ENCODE measurements around the gene DHRS3. TPM values are rescaled to one million over a fixed set of nuclear protein-coding genes. Genes with fewer than 3 reads are reported as not detected.

DHRS3 gene
- total RNA-seq, 6 donors from 2014 or later, result 84.9 to 154 (median 119) TPM

DNA sequence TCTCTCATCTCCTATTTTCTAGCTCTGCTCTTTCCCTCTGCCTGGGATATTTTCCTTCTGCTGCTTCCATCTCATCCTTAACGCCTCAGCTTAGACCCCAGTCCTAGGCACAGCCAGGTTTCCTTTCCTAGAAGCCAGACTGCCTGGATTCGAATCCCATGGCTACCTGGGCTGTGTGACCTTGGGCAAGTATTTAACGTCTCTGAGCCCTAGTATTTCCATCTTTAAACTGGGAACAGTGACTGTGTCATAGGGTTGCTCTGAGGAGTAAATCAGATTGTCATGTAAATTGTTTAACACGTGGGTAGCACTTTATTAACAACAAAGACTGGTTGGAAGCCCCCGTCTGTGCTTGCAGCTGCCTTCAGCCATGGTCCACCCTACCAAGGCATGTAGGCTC lies 18.4 kb downstream of the DHRS3 start:
- no peaks in the 10 kb centered on the region for H3K27me3 ChIP-seq
- no peaks in the 10 kb centered on the region for H3K9me3 ChIP-seq
- ATAC-seq (ENCODE audit: low FRiP score in 2 of 2) (no peak), DNase-seq (no peak)
- peaks cover 81 to 98% (median 90%) of the 10 kb centered on the region in 4 donors for H3K4me1 ChIP-seq
- TF ChIP-seq EP300 (IDR thresholded peaks at IDR 0.05) (no peak), POLR2AphosphoS5 (IDR thresholded peaks at IDR 0.05) (no peak), POLR2A (IDR thresholded peaks at IDR 0.05) (no peak)
- TF ChIP-seq, protein P1, sequence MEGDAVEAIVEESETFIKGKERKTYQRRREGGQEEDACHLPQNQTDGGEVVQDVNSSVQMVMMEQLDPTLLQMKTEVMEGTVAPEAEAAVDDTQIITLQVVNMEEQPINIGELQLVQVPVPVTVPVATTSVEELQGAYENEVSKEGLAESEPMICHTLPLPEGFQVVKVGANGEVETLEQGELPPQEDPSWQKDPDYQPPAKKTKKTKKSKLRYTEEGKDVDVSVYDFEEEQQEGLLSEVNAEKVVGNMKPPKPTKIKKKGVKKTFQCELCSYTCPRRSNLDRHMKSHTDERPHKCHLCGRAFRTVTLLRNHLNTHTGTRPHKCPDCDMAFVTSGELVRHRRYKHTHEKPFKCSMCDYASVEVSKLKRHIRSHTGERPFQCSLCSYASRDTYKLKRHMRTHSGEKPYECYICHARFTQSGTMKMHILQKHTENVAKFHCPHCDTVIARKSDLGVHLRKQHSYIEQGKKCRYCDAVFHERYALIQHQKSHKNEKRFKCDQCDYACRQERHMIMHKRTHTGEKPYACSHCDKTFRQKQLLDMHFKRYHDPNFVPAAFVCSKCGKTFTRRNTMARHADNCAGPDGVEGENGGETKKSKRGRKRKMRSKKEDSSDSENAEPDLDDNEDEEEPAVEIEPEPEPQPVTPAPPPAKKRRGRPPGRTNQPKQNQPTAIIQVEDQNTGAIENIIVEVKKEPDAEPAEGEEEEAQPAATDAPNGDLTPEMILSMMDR (IDR thresholded peaks at IDR 0.05), result no peak
- no peaks in the 10 kb centered on the region for H3K36me3 ChIP-seq
- H3K4me3 ChIP-seq, result no peak overlapping the region
- H3K27ac ChIP-seq, result peak overlapping the region in 1 of 4 donors; percentile 23
- 90 to 95% methylated on average over 5 of the region's 5 CpGs for WGBS, 2 donors

- no peaks in the 10 kb centered on the region for H3K36me3 ChIP-seq
- H3K27ac ChIP-seq, result peak overlapping the region in 1 of 4 donors; percentile 37
- DNase-seq (no peak), ATAC-seq (ENCODE audit: low FRiP score in 2 of 2) (no peak)
- H3K9me3 ChIP-seq, result no peaks in the 10 kb centered on the region
- no peaks in the 10 kb centered on the region for H3K27me3 ChIP-seq
- no peak overlapping the region for H3K4me3 ChIP-seq
- 89 to 100% methylated on average over 6 of the region's 6 CpGs for WGBS, 2 donors
- H3K4me1 ChIP-seq, result peaks cover 77 to 98% (median 90%) of the 10 kb centered on the region in 4 donors
- TF ChIP-seq POLR2A (IDR thresholded peaks at IDR 0.05), result no peak
- TF ChIP-seq, protein P1 (IDR thresholded peaks at IDR 0.05), result no peak
- no peak for TF ChIP-seq EP300 (IDR thresholded peaks at IDR 0.05)
- TF ChIP-seq POLR2AphosphoS5 (IDR thresholded peaks at IDR 0.05), result no peak
Measured at GRCh38 chr1:12598974-12599373, 19.0 kb downstream of the DHRS3 start.

- peak in 1 of 2 donors; percentile 58 for DNase-seq
- peak in 1 of 4 donors; percentile 47 for TF ChIP-seq POLR2A (IDR thresholded peaks at IDR 0.05)
- TF ChIP-seq, protein P1 (IDR thresholded peaks at IDR 0.05), result no peak
- peak in 1 of 2 donors; percentile 17 for TF ChIP-seq POLR2AphosphoS5 (IDR thresholded peaks at IDR 0.05)
- TF ChIP-seq EP300 (IDR thresholded peaks at IDR 0.05), result peak in 1 of 4 donors; percentile 1
- WGBS, 2 donors, result 44 to 47% methylated on average over 5 to 10 of the region's 10 CpGs
- Histone ChIP-seq H3K27me3 (no peaks in the 10 kb centered on the region), H3K4me1 (peaks cover 66 to 94% (median 88%) of the 10 kb centered on the region in 4 donors), H3K27ac (peak overlapping the region in 3 of 4 donors; percentile 14 to 89 (median 30)), H3K9me3 (no peaks in the 10 kb centered on the region), H3K36me3 (no peaks in the 10 kb centered on the region), H3K4me3 (no peak overlapping the region)
- no peak for ATAC-seq (ENCODE audit: low FRiP score in 2 of 2)
Measured at GRCh38 chr1:12597792-12598191, 20.2 kb downstream of the DHRS3 start.

DNA sequence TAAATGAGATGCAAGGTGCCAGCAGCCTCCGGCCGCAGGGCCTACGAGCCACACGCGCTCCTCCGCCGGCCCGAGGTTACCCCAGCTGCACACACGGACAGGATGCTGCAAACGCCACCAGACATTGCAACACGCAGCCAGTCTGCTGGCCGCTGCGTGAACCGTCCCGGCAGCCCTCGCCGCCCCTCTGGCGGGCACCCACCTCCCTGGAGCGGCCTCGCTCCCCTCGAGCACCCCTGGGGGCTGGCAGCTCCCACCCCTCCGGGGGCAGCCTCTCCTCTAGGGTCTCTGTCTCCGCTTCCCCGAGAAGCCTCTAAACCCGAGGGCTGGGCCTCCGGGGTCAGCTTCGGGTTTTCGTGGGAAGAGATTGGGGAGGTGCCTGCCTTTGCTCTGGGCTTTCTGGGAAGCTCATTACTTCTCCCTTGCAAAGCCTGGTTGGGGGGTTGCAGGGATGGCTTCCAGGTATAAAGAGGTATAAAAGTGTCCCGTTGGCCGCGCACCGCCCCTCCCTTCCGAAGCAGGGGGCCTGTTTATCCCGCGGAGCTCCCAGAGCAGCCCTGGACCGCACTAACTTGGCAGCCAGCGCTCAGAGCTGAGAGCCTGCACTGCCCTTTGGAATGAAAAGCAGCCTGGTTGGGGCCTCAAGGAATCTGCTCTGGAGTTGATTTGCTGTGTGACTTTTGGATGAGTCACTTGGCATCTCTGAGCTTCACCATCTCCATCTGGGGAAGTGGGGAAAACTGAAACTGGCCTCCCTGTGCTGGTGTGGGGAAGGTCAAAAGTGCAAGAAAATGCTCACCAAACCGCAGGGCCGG lies 21.8 kb downstream of the DHRS3 start:
- Histone ChIP-seq H3K27me3 (no peaks in the 10 kb centered on the region), H3K27ac (peak overlapping the region; percentile 73 to 89 (median 78)), H3K9me3 (no peaks in the 10 kb centered on the region), H3K4me1 (peaks cover 59 to 82% (median 72%) of the 10 kb centered on the region in 4 donors), H3K4me3 (peak overlapping the region in 3 of 4 donors; percentile 20 to 38 (median 30)), H3K36me3 (peaks cover 0 to 3% (median 0%) of the 10 kb centered on the region in 4 donors)
- ATAC-seq (ENCODE audit: low FRiP score in 2 of 2), result peak; percentile 87 to 91
- peak in 1 of 4 donors; percentile 47 for TF ChIP-seq POLR2A (IDR thresholded peaks at IDR 0.05)
- TF ChIP-seq POLR2AphosphoS5 (IDR thresholded peaks at IDR 0.05), result peak; percentile 86 to 89
- TF ChIP-seq, protein P1 (IDR thresholded peaks at IDR 0.05), result peak in 2 of 6 experiments; percentile 10 to 17
- peak in 2 of 4 donors; percentile 68 to 87 for TF ChIP-seq EP300 (IDR thresholded peaks at IDR 0.05)
- 19 to 31% methylated on average over 11 to 30 of the region's 39 CpGs for WGBS, 2 donors
- DNase-seq, result peak; percentile 91 to 95
